RWPE2 (cell line): ENCODE results near the gene ZNF212.

ENCODE experiments used
- ATAC-seq: fragments of 200-7000 bp; cut with Tn5 transposase; 3 replicates; pipeline ENCODE4 v1.9.1; 2021; ENCODE audit warnings: low read depth
- DNase-seq: peaks from one replicate; pipeline ENCODE4 v3.0.0-alpha.2; 2020; ENCODE audit warnings: low spot score
- H3K27ac ChIP-seq: fragments of 450-650 bp; 2 replicates; pipeline ENCODE4 v1.5.1; 2017; ENCODE audit warnings: mild to moderate bottlenecking; ENCODE audit not compliant: poor library complexity, severe bottlenecking
- H3K27me3 ChIP-seq: fragments of 250-450 bp; sonication (Bioruptor Pico); 2 replicates; pipeline ENCODE4 v1.5.1; 2021; ENCODE audit warnings: mild to moderate bottlenecking, moderate library complexity; ENCODE audit not compliant: insufficient read depth, poor library complexity, severe bottlenecking
- H3K36me3 ChIP-seq: fragments of 250-450 bp; sonication (Bioruptor Pico); 2 replicates; pipeline ENCODE4 v1.5.1; 2020; ENCODE audit warnings: low read depth, mild to moderate bottlenecking, moderate library complexity
- H3K4me1 ChIP-seq: fragments of 250-450 bp; sonication (Bioruptor Pico); 2 replicates; pipeline ENCODE4 v1.5.1; 2021; ENCODE audit warnings: mild to moderate bottlenecking, moderate library complexity; ENCODE audit not compliant: insufficient read depth, poor library complexity, severe bottlenecking
- H3K4me3 ChIP-seq: fragments of 250-450 bp; sonication (Bioruptor Pico); 2 replicates; pipeline ENCODE4 v1.5.1; 2021; ENCODE audit warnings: mild to moderate bottlenecking, moderate library complexity; ENCODE audit not compliant: severe bottlenecking
- H3K9me3 ChIP-seq: fragments of 250-450 bp; sonication (Bioruptor Pico); 2 replicates; pipeline ENCODE4 v1.5.1; 2021; ENCODE audit warnings: mild to moderate bottlenecking, moderate library complexity; ENCODE audit not compliant: severe bottlenecking
- TF ChIP-seq, protein P1 (sequence below): fragments of 450-650 bp; IDR thresholded peaks from one replicate; pipeline ENCODE4 v1.5.1; 2017; ENCODE audit warnings: mild to moderate bottlenecking, moderate library complexity; ENCODE audit not compliant: poor library complexity, severe bottlenecking

The ZNF212 gene

GRCh38 chr7:149209518-149210269 is 29.8 kb upstream of the ZNF212 start:
- Histone ChIP-seq H3K9me3 (no peaks in the 10 kb centered on the region), H3K4me3 (no peak overlapping the region), H3K27me3 (no peaks in the 10 kb centered on the region), H3K27ac (no peak overlapping the region), H3K4me1 (no peaks in the 10 kb centered on the region), H3K36me3 (peaks cover 98% of the 10 kb centered on the region)
- ATAC-seq (peak; percentile 68), DNase-seq (no peak)
- TF ChIP-seq, protein P1, sequence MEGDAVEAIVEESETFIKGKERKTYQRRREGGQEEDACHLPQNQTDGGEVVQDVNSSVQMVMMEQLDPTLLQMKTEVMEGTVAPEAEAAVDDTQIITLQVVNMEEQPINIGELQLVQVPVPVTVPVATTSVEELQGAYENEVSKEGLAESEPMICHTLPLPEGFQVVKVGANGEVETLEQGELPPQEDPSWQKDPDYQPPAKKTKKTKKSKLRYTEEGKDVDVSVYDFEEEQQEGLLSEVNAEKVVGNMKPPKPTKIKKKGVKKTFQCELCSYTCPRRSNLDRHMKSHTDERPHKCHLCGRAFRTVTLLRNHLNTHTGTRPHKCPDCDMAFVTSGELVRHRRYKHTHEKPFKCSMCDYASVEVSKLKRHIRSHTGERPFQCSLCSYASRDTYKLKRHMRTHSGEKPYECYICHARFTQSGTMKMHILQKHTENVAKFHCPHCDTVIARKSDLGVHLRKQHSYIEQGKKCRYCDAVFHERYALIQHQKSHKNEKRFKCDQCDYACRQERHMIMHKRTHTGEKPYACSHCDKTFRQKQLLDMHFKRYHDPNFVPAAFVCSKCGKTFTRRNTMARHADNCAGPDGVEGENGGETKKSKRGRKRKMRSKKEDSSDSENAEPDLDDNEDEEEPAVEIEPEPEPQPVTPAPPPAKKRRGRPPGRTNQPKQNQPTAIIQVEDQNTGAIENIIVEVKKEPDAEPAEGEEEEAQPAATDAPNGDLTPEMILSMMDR = peak; percentile 44

GRCh38 chr7:149210551-149210950 is 28.9 kb upstream of the ZNF212 start:
- Histone ChIP-seq H3K9me3 (no peaks in the 10 kb centered on the region), H3K4me1 (no peaks in the 10 kb centered on the region), H3K4me3 (no peak overlapping the region), H3K27ac (no peak overlapping the region), H3K27me3 (no peaks in the 10 kb centered on the region), H3K36me3 (peaks cover 98% of the 10 kb centered on the region)
- TF ChIP-seq, protein P1 = no peak
- ATAC-seq = no peak
- no peak for DNase-seq

DNA sequence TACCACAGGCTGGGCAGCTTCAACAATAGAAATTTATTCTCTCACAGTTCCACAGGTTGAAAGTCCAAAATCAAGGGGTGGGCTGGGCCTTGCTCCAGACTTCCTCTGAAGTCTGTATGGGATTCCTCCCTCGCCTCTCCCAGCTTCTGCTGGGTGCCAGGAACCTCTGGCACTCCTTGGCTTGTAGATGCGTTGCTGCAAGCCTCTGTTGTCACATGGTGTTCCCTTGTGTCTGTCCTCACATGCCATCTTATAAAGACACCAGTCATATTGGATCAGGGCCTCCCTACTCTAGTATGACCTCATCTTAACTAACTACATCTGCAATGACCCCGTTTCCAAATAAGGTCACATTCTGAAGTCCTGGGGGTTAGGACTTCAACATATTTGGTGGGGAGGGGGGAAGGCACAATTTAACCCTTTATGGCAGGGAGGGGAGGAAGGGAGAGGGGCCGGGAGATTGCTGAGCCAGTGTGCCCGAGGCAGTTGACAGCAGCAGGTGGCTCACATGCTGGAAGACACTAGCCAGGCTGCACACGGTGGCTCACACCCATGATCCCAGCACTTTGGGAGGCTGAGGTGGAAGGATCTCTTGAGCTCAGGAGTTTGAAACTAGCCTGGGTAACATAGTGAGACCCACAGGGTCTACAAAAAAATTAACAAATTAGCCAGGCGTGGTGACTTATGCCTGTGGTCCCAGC is 25.3 kb upstream of the ZNF212 start:
- ATAC-seq (no peak), DNase-seq (no peak)
- peaks cover 97% of the 10 kb centered on the region for H3K36me3 ChIP-seq
- no peaks in the 10 kb centered on the region for H3K27me3 ChIP-seq
- no peak overlapping the region for H3K27ac ChIP-seq
- TF ChIP-seq, protein P1 = no peak
- H3K4me3 ChIP-seq = no peak overlapping the region
- H3K4me1 ChIP-seq = no peaks in the 10 kb centered on the region
- H3K9me3 ChIP-seq = no peaks in the 10 kb centered on the region

DNA sequence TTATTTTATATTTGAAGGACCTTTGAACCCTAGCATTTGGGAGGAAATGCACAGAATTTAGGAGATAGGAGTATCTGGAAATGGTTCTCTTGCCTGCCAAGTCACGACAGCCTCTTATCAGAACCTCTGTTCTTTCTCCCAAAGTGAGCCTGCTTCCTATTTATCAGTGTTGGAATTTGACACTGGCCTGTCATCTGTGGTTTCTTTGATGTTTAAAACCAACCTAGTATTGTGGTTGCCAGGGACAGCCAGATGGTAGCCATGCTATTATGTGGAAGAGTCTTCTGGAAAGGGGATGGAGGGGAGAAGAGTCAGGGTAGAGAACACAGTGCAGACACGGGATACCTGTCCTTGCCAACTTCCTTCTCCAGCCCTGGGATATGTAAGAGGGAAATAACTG is 23.0 kb upstream of the ZNF212 start:
- Histone ChIP-seq H3K36me3 (peaks cover 94% of the 10 kb centered on the region), H3K27me3 (no peaks in the 10 kb centered on the region), H3K4me3 (no peak overlapping the region), H3K27ac (no peak overlapping the region), H3K9me3 (no peaks in the 10 kb centered on the region), H3K4me1 (no peaks in the 10 kb centered on the region)
- DNase-seq = no peak
- no peak for ATAC-seq
- TF ChIP-seq, protein P1 = no peak

- DNase-seq (no peak), ATAC-seq (no peak)
- Histone ChIP-seq H3K36me3 (peaks cover 89% of the 10 kb centered on the region), H3K27me3 (no peaks in the 10 kb centered on the region), H3K9me3 (no peaks in the 10 kb centered on the region), H3K4me3 (no peak overlapping the region), H3K27ac (no peak overlapping the region), H3K4me1 (no peaks in the 10 kb centered on the region)
- TF ChIP-seq, protein P1 = no peak
Measured at GRCh38 chr7:149217570-149217969, 21.9 kb upstream of the ZNF212 start.
